GM12865 (cell line): ENCODE measurements around the gene SFTPD.
A peak's percentile ranks its signal among the peaks of the same experiment; 100 is the strongest.

Source experiments
- DNase-seq: peaks from one replicate; pipeline ENCODE4 v3.0.0; 2010; ENCODE audit warnings: low read depth
- H3K4me3 ChIP-seq: 2 replicates; pipeline ENCODE4 v1.5.1; 2011; ENCODE audit warnings: mild to moderate bottlenecking, low read depth, low read length, control low read depth
- TF ChIP-seq, protein P1 (sequence below): IDR thresholded peaks from 2 replicates; pipeline ENCODE4 v1.5.1; 2011; ENCODE audit warnings: low read length, control low read depth, low read depth, inconsistent platforms; ENCODE audit not compliant: insufficient read depth; ENCODE audit errors: missing control alignments

SFTPD gene

DNA sequence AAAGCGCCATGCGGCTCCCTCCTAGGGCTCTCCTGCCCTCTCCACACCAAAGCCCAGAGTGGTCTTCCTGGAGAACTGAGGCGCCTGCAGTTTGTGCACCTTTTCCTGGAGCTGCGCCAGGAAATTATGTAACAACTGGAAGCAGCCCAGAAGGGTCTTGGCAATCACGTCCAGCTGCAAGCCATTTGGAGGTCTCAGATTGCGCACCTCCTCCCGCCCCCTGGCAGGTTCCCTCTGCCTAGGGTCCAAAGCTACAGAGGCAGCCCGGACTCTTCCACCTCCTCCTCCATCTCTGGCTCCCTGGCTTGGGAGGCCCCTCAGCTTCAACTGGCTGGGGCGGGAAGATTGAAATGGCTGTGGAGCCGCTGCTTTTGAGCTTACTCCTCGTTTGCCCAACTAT is 34.0 kb upstream of the SFTPD start:
- H3K4me3 ChIP-seq, result no peak overlapping the region
- TF ChIP-seq, protein P1, sequence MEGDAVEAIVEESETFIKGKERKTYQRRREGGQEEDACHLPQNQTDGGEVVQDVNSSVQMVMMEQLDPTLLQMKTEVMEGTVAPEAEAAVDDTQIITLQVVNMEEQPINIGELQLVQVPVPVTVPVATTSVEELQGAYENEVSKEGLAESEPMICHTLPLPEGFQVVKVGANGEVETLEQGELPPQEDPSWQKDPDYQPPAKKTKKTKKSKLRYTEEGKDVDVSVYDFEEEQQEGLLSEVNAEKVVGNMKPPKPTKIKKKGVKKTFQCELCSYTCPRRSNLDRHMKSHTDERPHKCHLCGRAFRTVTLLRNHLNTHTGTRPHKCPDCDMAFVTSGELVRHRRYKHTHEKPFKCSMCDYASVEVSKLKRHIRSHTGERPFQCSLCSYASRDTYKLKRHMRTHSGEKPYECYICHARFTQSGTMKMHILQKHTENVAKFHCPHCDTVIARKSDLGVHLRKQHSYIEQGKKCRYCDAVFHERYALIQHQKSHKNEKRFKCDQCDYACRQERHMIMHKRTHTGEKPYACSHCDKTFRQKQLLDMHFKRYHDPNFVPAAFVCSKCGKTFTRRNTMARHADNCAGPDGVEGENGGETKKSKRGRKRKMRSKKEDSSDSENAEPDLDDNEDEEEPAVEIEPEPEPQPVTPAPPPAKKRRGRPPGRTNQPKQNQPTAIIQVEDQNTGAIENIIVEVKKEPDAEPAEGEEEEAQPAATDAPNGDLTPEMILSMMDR, result no peak
- DNase-seq, result no peak

DNA sequence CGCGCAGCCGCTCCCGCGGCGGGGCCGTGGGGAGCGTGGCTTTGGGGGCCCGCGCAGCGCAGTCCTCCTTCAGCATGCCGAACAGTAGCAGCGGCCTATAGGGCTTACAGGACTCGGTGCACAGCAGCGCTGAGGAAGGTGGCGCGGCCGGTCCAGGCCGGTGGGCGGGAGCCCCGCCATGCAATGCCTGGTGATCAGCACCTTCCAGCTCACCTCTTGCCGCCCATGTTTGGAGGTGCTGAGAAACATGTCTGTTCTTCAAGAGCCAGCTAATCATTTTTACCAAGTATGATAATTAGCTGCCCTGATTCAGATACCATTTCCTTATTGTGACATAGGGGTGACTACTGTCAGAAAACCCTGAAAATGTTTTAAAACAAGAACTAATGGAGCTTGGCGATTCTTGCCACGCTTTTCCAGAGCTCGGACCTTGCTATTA is 33.5 kb upstream of the SFTPD start:
- TF ChIP-seq, protein P1, result no peak
- H3K4me3 ChIP-seq, result no peak overlapping the region
- no peak for DNase-seq

DNA sequence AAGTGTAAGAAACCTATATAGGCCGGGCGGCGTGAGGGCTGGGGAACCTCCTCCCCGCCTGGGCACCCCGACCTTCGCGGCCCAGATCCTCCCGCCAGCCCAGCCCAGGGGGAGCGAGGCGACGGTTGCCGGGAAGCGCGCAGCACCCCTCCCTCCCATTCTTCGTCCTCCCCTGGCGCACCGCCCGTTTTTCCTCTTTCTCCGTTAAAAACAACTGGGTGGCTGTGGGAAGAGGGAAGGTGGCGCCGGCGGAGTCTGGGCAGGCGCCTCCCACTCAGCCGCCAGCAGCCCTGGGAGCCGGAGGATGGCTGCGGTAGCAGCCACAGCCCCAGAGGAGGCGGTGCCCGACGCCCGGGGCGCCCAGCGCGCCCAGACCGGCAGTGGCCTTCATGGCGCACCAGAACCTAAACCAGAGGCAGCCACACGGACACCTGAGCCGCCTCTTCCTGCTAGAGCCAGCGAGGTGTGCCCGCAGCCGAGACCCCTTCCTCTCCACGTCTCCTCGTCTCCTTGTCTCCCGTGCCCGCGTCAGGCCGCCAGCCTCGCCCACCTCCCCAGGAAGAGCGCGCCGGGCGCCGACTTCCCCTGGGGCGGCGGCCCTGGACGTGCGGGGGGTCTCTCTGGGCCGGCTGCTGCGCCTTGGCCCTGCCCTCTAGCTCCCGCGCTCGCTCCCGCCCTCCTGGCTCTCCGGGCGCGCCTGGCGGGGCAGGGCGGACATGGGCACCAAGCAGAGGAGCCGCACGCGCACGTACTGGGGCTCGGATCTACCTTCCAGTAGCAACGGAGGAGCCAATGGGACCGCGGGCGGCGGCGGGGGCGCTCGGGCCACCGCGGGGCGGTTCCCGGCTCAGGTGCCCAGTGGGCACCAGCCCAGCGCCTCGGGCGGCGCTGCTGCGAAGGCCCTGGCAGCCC is 32.8 kb upstream of the SFTPD start:
- peak; percentile 6 for DNase-seq
- H3K4me3 ChIP-seq, result peak overlapping the region; percentile 28; the same call in 1 of the 2 replicates
- TF ChIP-seq, protein P1, result no peak

DNA sequence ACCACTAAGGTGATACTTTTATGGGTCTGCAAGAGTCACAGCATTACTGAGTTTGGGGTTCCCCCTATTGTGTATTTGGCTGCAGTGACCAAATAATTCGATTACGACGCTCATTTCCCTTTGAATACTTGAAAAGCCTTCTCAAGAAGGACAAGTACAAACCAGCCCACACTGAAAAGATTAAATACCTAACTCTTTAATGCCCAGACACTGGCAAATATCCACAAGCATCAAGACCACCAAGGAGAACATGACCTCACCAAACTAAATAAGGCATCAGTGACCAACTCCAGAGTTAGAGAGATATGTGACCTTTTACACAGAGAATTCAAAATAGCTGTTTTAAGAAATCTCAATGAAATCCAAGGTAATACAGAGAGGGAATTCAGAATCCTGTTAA is 31.8 kb upstream of the SFTPD start:
- DNase-seq, result no peak
- TF ChIP-seq, protein P1, result no peak
- no peak overlapping the region for H3K4me3 ChIP-seq

GRCh38 chr10:79979976-79980687 is 31.2 kb upstream of the SFTPD start:
- TF ChIP-seq, protein P1, result no peak
- no peak overlapping the region for H3K4me3 ChIP-seq
- no peak for DNase-seq

DNA sequence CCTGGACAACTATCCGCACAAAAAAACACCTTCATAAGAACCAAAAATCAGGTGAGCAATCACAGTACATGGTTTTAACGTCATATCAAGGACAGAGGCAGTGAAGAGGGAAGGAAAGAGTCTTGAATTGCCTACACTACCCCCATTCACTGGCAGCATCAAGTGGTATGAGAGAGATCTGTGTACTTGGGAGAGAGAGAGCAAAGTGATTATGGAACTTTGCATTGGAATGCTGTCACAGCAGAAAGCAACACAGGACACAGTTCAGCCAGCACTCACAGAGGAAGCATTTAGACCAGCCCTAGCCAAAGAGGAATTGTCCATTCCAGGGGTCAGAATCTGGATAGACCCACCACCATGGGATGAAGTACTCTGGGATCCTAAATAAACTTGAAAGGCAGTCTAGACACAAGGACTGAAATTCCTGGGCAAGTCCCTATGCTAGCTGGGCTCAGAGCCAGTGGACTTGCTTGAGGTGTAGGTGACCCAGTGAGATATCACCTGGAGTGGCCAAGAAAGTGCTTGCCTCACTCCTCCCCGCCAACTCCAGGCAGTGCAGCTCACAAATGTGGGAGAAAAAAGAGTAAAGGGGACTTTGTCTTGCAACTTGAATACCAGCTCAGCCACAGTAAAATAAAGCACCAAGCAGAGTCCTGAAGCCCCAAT is 30.5 kb upstream of the SFTPD start:
- TF ChIP-seq, protein P1, result no peak
- H3K4me3 ChIP-seq, result no peak overlapping the region
- no peak for DNase-seq
